SK-N-MC (cell line): ENCODE data around the gene SULF2.

ENCODE experiments used
- EZH2 ChIP-seq: fragments of 200-600 bp; sonication (generic); IDR thresholded peaks from one replicate; pipeline ENCODE4 v1.6.1; 2017; ENCODE audit warnings: antibody characterized with exemption
- FOXP2 ChIP-seq: optimal IDR thresholded peaks from 2 replicates; pipeline ENCODE3; 2011; ENCODE audit warnings: mild to moderate bottlenecking, moderate library complexity; ENCODE audit not compliant: insufficient read depth; ENCODE audit errors: extremely low read length, control extremely low read depth
- POLR2AphosphoS5 ChIP-seq: IDR thresholded peaks from 2 replicates; pipeline ENCODE4 v1.6.1; 2012; ENCODE audit warnings: mild to moderate bottlenecking, low read depth, low read length, borderline replicate concordance

GRCh38 chr20:47788741-47789080, 3.4 kb upstream of the SULF2 start:
- no peak for TF ChIP-seq POLR2AphosphoS5
- TF ChIP-seq EZH2, result no peak
- no peak for TF ChIP-seq FOXP2
